Activated CD8-positive, alpha-beta memory T cell treated with anti-CD3 and anti-CD28 coated beads, Interleukin-2, amount 50 U/mL, for 24 hours (primary cell): ENCODE data around the gene ANTXR2.
"Not testable (repeated sequence)": the region's sequence is repeated elsewhere in the genome, so short reads cannot be mapped to it uniquely, and the experiment has no call there.

Source experiments
- DNase-seq: peaks from one replicate; pipeline ENCODE4 v3.0.0-alpha.2; 2020; ENCODE audit errors: extremely low read depth

Gene ANTXR2

DNA sequence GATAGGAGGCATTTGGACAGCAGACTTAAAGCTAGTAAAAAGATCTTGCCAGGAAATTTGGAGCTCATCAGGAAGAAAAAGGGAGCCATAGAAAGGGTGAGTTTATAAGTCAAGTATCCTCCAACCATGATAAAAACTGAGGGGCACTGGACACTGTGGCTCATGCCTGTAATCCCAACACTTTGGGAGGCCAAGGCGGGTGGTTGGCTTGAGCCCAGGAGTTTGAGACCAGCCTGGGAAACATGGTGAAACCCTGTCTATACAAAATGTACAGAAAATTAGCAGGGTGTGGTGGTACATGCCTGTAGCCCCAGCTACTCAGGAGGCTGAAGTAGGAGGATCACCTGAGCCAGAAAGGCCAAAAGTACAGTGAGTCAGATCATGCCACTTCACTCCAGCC, 48.7 kb downstream of the ANTXR2 start:
- DNase-seq = no peak

DNA sequence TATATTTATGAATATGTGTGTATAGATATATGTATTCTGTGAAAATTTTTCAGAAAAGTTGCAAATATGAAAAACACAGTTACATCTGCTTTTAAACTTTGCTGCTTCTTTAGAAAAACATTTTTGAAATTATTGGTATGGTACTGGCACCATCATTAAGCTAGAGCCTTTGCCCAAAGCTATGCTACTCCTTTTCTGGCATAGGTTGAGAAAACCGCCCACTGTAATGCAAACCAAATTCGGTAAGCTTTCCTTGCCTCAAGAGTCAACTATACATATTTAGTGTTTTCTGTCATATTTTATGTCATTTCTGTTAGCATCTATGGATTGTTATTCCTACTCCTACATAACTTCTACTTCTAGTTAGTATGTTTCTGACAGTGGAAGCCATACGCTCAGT, 50.7 kb downstream of the ANTXR2 start:
- DNase-seq = no peak

DNA sequence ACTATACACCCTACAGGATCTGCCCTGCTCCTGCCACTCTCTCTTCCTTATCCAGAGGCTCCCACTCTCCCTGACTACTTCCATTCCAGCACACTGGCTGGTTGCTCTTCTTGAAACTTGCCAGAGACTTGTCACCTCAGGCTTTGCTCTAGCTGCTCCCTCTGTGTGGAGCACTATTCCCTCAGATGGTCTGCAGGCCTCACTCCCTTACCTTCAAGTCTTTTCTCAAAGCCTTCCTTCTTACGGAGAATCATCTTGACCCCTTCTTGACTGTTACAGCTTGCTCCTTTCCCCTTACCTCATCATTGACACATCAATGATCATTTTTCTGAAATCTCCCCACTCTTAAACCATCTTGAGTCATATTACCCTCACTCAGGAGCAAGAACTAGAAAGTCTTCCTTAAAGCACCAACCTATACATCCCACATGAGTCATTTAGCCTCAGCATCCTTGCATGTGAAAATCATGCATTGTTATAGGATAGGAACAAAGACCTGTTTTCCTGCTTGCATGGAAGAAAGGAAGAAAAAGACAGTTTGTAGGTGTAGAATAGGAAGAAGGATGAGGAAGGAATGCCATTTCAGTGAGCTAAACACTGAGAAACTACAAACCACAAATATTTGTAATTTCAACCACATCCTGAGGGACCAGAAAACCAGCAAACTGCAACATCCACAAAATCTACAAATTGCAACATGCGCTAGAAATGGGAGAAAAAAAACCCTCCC, 55.7 kb downstream of the ANTXR2 start:
- no peak for DNase-seq

DNA sequence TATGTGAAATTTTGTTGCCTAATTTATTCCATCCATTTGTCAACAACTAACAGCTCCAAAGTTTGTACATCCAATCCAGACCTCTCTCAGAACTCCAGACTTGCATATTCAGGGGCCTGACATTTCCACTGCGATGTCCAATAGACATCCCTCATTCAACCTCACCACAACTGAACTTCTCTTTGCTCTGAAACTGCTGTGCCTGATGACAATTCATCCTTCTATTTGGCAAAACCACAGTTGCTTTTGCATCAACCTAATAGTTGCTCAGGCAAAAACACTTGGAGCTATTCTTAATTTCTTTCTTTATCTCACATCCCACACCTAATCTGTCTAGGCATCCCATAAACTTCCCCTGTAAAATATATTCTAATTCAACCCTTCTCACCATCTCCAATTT, 56.5 kb downstream of the ANTXR2 start:
- no peak for DNase-seq

DNA sequence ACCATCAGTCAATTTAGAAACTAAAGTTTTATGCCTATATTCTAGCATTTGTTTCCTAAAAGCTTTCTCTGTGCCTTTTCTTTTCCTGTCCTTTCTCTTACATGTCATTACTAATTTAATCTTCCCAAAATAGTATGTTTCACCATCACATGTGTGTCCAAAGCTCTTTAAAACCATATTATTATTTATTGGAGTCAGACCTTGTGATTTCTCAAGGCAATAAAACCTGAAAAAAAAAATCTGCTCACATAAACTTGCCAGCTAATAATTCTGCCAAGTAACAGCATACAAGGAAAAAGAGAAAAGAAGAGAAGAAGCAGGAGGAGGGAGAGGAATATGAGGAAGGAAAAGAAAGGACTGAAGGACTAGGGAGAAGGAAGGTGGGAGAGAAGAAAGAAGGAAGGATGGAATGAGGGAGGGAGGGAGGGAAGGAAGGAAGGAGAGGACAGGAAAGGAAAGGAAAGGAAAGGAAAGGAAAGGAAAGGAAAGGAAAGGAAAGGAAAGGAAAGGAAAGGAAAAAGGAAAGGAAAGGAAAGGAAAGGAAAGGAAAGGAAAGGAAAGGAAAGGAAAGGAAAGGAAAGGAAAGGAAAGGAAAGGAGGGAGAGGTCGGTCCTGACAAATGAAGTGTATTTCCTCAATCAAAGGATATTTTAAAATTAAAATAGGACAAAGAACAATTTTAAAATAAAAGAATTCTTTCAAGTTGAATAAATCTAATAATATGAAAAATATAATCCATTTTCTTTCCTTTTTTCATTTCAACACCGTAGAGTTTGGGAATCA, 57.4 kb downstream of the ANTXR2 start:
- no peak for DNase-seq

DNA sequence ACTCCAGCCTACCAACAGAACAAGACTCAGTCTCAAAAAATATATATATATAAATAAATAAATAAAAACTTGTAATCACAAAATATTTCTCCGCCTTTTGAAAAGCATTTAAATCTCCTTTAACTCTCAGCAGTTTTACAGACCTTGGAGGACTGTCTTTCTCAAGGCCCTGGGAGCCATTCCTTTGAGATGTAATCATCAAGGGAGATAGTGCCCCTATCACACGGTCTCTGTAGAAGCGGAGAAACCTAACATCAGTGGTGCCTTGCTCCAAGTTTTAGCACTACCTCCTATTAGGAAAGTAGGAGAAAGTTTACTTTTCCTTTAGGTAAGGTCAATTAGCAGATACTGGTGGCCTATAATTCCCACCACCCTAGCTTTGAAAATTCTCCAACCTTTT, 58.5 kb downstream of the ANTXR2 start:
- DNase-seq = no peak

DNA sequence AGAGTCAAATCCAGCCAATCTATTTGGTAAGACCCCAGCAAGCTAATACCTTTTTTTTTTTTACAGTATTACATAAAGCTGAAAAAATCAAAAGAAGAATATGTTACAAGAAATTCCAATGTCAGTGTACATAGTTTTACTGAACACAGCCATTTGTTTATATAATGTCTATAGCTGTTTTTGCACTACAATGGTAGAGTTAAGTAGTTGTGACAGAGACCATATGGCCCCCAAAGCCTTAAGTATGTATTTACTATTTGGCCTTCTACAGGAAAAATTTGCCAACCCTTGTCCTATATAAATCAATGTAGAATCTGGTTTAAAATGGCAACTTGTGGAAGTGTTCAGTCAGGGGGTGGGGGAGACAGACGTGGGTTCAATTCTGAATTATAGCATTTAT, 60.7 kb downstream of the ANTXR2 start:
- no peak for DNase-seq

DNA sequence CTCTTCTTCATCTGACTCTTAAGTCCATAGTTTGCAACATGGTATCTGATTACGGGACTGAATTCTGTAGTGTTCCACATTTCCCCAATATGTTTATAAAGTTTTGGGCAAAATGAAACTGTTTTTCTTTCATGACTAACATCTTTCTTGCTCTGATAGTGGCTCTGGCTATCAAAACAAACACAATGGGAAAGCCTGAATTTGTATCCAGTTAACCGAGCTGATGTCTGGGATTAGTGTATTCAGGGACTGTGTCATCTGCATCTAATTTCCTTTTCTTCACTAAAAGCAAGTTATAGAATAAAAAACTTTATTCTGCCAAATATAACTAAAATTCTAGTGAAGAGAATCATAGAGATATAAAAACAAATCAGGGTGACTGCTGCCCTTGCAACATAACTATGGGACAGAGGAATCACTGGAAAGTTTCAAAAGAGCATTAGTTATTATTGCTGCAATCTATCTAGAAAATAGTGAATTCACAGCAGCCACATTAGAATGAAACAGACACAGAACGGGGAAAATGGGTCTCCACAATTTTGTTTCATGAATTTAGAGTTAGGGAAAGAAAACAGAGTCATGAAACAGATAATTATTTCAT, 61.3 kb downstream of the ANTXR2 start:
- DNase-seq = no peak

DNA sequence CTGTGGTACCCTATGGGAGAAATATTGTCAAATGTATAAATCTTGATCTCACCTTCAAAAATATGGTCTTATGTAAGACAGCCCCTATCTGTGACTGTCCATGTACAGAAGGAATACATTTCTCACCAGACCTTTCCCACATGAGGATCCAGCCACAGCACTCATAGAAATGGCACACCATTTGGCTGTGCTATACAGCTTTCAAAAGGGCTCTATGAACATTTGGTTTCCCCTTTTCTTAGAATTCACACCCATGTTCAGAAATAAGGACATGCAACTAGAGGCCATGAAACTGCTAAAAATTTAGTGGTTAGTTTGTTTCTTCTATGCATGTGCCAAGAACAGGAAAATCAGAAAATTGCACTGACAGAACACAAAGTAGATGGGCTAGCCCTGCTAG, 62.7 kb downstream of the ANTXR2 start:
- no peak for DNase-seq

DNA sequence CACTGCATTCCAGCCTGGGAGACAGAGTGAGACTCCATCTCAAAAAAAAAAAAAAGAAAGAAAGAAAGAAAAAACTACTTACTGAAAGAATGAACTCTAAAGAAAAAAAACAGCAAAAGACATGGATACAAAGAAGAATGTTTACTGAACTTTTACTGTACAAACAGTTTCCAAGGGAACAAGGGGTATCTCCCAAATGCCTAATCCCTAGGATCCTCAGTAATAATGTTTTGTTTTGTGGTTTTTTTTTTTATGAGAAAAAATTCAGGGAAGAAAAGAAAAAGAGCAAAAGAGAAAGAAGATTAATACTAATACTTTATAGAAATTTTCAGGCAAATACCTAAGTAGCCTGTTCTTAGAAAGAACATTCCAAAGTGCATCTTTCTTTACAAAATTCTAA, 63.2 kb downstream of the ANTXR2 start:
- no peak for DNase-seq

DNA sequence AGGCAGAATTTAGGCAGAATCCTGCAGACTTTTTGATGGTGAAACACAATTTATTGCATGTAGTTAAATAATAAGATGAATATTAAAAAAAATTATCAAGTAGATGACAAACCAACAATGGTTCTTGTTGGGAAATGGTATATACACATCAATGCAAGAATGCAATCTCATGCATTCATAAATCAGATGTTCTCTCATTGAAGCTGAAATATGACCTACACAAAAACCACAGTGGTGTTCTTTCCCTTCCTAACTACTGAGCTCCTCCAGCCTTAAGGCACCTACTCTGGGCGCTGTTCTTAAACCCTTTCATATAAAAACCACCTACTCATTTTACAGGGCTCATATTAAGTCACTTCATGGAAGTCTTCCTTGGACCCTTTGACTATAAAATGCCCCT, 64.1 kb downstream of the ANTXR2 start:
- no peak for DNase-seq

DNA sequence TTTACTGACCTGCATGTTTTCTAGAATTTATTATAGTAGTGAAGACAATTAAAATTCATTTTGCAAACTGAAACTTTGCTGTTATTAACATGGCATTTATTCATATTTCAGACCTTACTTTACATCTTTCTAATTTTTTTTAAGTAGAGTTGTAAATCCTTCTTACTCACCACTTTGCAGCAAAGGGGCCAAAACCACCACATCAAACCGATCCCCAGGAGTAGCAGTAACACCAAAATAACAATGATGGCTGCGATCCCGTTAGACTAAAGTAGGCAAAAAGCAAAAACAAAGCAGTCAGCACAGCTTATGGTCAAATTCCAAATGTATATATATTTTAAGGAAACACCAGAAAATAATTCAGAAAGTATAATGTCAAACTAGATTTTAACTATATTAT, 64.7 kb downstream of the ANTXR2 start:
- no peak for DNase-seq

DNA sequence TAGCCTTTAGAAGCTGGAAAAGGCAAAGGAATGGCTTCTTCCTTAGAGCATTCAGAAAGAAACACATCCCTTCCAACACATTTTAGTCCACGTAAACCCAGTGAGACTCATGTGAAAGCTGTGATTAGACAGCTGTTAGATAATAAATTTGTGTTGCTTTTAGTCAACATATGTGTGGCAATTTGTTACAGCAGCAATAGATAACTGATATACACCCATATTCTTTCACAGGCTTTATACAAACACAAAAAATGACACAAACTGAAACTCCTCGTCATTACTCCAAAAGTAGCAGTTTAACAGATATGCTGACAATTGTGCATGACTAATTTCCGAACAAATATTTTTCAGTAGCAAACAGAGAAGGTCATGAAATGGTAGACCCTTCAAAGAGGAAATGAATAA, 65.3 kb downstream of the ANTXR2 start:
- no peak for DNase-seq

DNA sequence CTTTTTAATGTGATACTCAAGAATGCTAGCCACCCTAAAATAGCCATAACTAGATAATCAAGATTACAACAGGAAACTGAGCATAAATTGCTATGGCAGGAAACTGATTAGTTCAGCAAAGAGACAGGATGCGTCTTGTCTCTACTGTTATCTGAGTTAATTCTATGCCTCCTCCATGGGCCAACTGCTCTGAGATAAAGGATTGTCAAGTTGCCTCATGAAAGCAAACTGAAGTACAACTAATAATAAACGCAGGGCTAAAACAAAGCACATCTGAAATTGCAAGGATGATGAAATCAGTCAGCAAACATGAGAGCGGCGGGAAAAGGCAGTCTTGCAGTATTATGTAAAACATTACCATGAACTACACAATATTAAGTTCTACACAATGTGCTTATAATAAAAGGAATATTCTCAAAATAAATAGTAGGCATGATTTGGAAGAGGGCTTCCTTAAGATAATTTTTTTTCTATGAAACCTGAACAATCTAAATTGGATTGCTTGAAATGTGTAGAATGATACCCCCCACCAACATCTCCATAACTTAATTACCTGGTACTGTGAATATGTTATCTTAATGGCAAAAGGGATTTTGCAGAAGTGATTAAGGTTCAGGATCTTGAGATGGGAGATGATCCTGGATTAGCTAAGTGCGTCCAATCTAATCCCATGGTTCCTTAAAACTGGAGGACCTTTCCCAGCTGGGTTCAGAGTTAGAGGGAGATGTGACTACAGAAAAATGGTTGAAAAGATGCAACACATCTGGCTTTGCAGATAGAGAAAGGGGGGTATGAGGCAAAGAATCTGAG, 65.9 kb downstream of the ANTXR2 start:
- no peak for DNase-seq

DNA sequence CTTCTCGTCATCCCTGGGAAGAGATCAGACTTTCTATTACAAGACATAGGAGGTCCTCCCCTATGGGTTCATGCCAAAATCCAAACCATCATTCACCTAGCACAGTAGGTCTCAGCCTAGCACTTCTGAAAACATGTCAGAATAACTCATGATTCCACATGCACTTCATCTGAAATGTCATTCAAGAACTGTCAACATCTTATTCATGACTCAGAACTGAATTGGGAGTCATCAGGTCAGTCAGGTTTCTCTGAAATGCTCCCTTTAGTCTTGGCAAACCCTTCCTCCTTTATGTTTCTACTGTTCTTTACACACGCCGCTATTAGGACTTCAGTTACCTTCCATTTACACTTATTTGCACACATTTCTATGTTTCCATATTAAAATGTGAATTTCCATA, 67.2 kb downstream of the ANTXR2 start:
- no peak for DNase-seq

DNA sequence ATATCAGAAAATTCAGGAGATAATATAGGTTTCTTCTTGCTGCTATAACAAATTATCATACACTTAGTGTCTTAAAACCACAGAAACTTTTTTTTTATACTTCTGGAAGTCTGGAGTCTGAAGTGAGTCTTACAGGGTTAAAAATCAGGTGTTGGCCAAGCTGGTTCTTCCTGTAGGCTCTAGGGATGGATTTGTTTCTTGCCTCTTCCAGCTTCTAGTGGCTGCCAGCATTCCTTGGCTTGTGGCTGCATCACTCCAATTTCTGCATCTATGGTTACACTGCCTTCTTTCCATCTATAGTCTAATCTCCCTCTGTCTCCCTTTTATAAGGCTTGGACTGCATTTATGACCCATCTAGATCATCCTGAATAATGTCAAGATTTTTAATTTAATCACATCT, 68.7 kb downstream of the ANTXR2 start:
- DNase-seq = no peak

DNA sequence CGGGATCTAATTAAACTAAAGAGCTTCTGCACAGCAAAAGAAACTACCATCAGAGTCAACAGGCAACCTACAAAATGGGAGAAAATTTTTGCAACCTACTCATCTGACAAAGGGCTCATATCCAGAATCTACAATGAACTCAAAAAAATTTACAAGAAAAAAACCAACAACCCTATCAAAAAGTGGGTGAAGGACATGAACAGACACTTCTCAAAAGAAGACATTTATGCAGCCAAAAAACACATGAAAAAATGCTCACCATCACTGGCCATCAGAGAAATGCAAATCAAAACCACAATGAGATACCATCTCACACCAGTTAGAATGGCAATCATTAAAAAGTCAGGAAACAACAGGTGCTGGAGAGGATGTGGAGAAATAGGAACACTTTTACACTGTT, 70.5 kb downstream of the ANTXR2 start:
- not testable (repeated sequence) for DNase-seq

DNA sequence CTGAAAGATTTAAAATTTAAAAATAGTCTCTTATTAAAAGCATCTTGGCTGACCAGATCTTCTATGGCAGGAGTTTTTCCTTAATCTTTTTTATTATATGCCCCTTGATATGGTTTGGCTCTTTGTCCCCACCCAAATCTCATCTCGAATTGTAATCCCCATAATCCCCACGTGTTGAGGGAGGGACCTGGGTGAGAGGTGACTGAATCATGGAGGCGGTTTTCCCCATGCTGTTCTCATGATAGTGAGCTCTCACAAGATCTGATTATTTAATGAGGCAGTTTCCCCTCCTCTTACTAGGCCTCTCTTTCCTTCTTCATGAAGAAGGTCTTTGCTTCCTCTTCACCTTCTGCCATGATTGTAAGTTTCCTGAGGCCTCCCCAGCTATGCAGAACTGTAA, 74.0 kb downstream of the ANTXR2 start:
- DNase-seq = not testable (repeated sequence)

DNA sequence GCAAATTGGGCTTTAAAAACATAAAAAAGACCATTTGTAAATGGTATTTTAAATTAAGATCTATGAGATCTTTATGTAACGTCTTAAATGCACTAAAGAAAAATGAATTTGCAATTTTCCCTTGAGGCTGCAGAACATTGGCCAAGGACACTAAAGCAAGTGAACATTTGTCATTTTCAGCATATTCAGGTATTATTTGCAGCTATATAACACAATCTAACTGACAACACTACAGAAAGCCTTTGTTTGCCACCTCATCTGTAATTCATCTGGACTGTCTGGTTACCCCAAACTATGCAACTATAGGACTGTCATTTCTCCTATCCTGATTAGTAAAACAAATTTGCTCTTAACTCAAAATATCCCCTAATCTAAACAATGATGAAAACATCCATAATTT, 74.8 kb downstream of the ANTXR2 start:
- no peak for DNase-seq

DNA sequence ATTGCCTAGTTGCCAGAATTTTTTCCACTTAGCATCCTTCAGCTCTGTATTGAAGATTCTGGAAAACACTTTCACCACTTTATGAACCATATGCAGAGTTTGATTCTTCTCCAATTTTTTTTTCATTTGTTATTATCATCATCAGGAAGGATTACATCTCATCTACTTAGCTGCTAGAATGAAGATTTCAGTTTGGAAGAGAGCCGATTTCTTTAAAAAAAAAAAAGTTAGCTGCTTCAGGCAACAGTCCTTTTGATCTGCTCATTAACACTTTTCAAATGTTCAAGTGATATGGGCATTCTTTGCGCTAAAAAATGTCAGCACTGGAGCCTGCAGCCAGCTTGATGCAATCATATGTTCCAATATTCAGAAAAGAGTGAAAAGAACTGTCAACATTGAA, 76.2 kb downstream of the ANTXR2 start:
- DNase-seq = no peak

DNA sequence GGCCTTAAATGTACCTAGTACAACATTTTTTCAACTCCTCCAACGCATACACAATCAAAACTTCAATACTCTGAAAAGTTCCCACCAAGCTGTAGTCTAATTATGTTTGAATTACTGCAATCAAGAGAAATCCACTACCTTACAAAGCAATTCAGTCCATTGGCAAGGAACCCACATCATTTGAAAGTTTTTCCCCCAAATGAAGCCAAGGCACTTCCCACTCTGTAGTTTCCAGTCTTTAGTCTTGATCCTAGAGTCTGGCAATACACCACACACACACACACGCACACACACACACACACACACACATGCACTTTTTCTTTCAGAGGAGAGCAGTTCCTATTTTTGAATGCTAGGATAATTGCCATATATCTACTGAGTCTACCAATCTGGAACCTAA, 79.6 kb downstream of the ANTXR2 start:
- no peak for DNase-seq

DNA sequence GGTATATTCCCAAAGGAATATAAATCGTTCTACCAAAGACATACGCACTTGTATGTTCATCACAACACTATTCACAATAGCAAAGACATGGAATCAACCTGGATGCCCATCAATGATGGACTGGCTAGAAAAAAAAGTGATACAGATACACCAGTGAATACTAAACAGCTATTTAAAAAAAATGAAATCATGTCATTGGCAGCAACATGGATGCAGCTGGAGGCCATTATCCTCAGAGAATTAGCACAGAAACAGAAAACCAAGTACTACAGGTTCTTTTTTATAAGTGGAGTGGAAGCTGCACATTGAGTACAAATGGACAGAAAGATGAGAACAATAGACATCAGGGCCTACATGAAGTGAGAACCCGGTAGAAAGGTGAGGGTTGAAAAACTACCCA, 81.4 kb downstream of the ANTXR2 start:
- no peak for DNase-seq
